ENCODE results near the gene ZNF235.

- TF ChIP-seq EZH2 (IDR thresholded peaks at IDR 0.05; ENCODE audit: insufficient read depth, poor library complexity, severe bottlenecking) (no peak), EZH2phosphoT487 (IDR thresholded peaks at IDR 0.05; ENCODE audit: insufficient read depth, low read depth) (no peak)
Observed at GRCh38 chr19:44313231-44313630, 8.4 kb upstream of the ZNF235 start.
